GM12878 (cell line): ENCODE data around the gene FRAS1. TPM values are rescaled to one million over a fixed set of nuclear protein-coding genes. Genes with fewer than 3 reads are reported as not detected.

Experiments used
- BHLHE40 ChIP-seq, 2 experiments: fragments of 450-650 bp in 1 of 2; IDR thresholded peaks; 2 replicates each; pipeline ENCODE4 v1.6.1; 2011 to 2017; ENCODE audit warnings: low read depth in 2 of 2, borderline replicate concordance in 1 of 2, improper control_type of control experiment in 1 of 2, low read length in 1 of 2, mild to moderate bottlenecking in 1 of 2
- CBFB ChIP-seq: IDR thresholded peaks from 2 replicates; pipeline ENCODE4 v1.6.1; 2016; ENCODE audit warnings: antibody characterized with exemption, low read depth
- CREB1 ChIP-seq: IDR thresholded peaks from 2 replicates; pipeline ENCODE4 v1.6.1; 2012; ENCODE audit warnings: low read depth, mild to moderate bottlenecking, inconsistent platforms
- CREM ChIP-seq: IDR thresholded peaks from 2 replicates; pipeline ENCODE4 v1.6.1; 2014; ENCODE audit warnings: antibody characterized with exemption, low read depth
- DPF2 ChIP-seq: fragments of 450-650 bp; IDR thresholded peaks from 2 replicates; pipeline ENCODE4 v1.6.1; 2017; ENCODE audit warnings: mild to moderate bottlenecking
- EGR1 ChIP-seq, 2 experiments: IDR thresholded peaks; 1 replicate in 1 of 2; 2 replicates in 1 of 2; pipeline ENCODE4 v1.6.1; 2011 to 2012; ENCODE audit warnings: low read depth in 2 of 2, low read length in 2 of 2, borderline replicate concordance in 1 of 2, mild to moderate bottlenecking in 1 of 2, moderate library complexity in 1 of 2
- EP300 ChIP-seq, 2 experiments: fragments of 150-350 bp in 1 of 2; IDR thresholded peaks; 2 replicates each; pipeline ENCODE4 v1.6.1; 2011 to 2012; ENCODE audit warnings: low read depth in 2 of 2, low read length in 2 of 2, borderline replicate concordance in 1 of 2, improper control_type of control experiment in 1 of 2, inconsistent platforms in 1 of 2; ENCODE audit not compliant: control insufficient read depth in 1 of 2
- FOS ChIP-seq: IDR thresholded peaks from 3 replicates; pipeline ENCODE4 v1.6.1; 2011; ENCODE audit warnings: borderline replicate concordance; ENCODE audit not compliant: insufficient read length; ENCODE audit errors: extremely low read depth
- GATAD2B ChIP-seq: fragments of 450-650 bp; conservative IDR thresholded peaks from 2 replicates; pipeline ENCODE4 v1.6.1; 2017; ENCODE audit warnings: low read depth, mild to moderate bottlenecking, moderate library complexity
- HDGF ChIP-seq: fragments of 450-650 bp; IDR thresholded peaks from 2 replicates; pipeline ENCODE4 v1.6.1; 2016; ENCODE audit warnings: antibody characterized with exemption
- IKZF1 ChIP-seq: fragments of 450-650 bp; conservative IDR thresholded peaks from 2 replicates; pipeline ENCODE4 v1.6.1; 2017; ENCODE audit warnings: antibody characterized with exemption, mild to moderate bottlenecking
- KAT2A ChIP-seq: conservative IDR thresholded peaks from 2 replicates; pipeline ENCODE4 v1.6.1; 2011; ENCODE audit warnings: low read depth, low read length; ENCODE audit not compliant: control insufficient read depth
- MEF2B ChIP-seq: fragments of 450-650 bp; IDR thresholded peaks from 2 replicates; pipeline ENCODE4 v1.6.1; 2018; ENCODE audit warnings: mild to moderate bottlenecking, moderate library complexity; ENCODE audit not compliant: partially characterized antibody, poor library complexity, severe bottlenecking
- MTA3 ChIP-seq: IDR thresholded peaks from 2 replicates; pipeline ENCODE4 v1.6.1; 2012; ENCODE audit warnings: low read length, inconsistent platforms, borderline replicate concordance
- MXI1 ChIP-seq: fragments of 150-350 bp; IDR thresholded peaks from 2 replicates; pipeline ENCODE4 v1.6.1; 2011; ENCODE audit warnings: low read depth, mild to moderate bottlenecking, inconsistent platforms, low read length, improper control_type of control experiment
- MYC ChIP-seq: IDR thresholded peaks from 2 replicates; pipeline ENCODE4 v1.6.1; 2011; ENCODE audit warnings: mild to moderate bottlenecking, low read length, moderate library complexity, inconsistent platforms; ENCODE audit not compliant: insufficient read depth, insufficient replicate concordance, insufficient read length, severe bottlenecking
- PAX8 ChIP-seq: fragments of 450-650 bp; IDR thresholded peaks from 2 replicates; pipeline ENCODE4 v1.6.1; 2017; ENCODE audit warnings: mild to moderate bottlenecking, moderate library complexity
- PKNOX1 ChIP-seq: fragments of 450-650 bp; IDR thresholded peaks from 2 replicates; pipeline ENCODE4 v1.6.1; 2016; ENCODE audit warnings: mild to moderate bottlenecking
- SIX5 ChIP-seq: IDR thresholded peaks from 2 replicates; pipeline ENCODE4 v1.6.1; 2011; ENCODE audit warnings: mild to moderate bottlenecking, low read depth, low read length, moderate library complexity; ENCODE audit not compliant: severe bottlenecking
- SMAD5 ChIP-seq: IDR thresholded peaks from 2 replicates; pipeline ENCODE4 v1.6.1; 2016; ENCODE audit warnings: antibody characterized with exemption, low read depth
- TBL1XR1 ChIP-seq: IDR thresholded peaks from 2 replicates; pipeline ENCODE4 v1.6.1; 2012; ENCODE audit warnings: low read depth, low read length, improper control_type of control experiment
- USF2 ChIP-seq: IDR thresholded peaks from 2 replicates; pipeline ENCODE4 v1.6.1; 2011; ENCODE audit warnings: low read depth, low read length, improper control_type of control experiment, borderline replicate concordance
- YY1 ChIP-seq: IDR thresholded peaks from 2 replicates; pipeline ENCODE4 v1.6.1; 2011; ENCODE audit warnings: low read depth, mild to moderate bottlenecking, low read length
- ZNF207 ChIP-seq: fragments of 450-650 bp; IDR thresholded peaks from 2 replicates; pipeline ENCODE4 v1.6.1; 2014; ENCODE audit warnings: antibody characterized with exemption, mild to moderate bottlenecking, borderline replicate concordance
- ZNF217 ChIP-seq: fragments of 450-650 bp; IDR thresholded peaks from 2 replicates; pipeline ENCODE4 v1.6.1; 2017; ENCODE audit warnings: antibody characterized with exemption, mild to moderate bottlenecking
- ZNF24 ChIP-seq: fragments of 450-650 bp; IDR thresholded peaks from 2 replicates; pipeline ENCODE4 v1.6.1; 2017; ENCODE audit warnings: antibody characterized with exemption, mild to moderate bottlenecking
- polyA plus RNA-seq, 11 experiments: library from polyadenylated mRNA; depleted of rRNA in 4 of 11; unstranded in 6 of 11; stranded (reverse) in 5 of 11; fragments of >200 nt; fragmentation: Nextera tagmentation in 4 of 11; fragmentation: Illumina TruSeq in 1 of 11; extraction: Ambion mirVana in 4 of 11; extraction: Trizol in 1 of 11; gene quantifications; 1 replicate in 1 of 11; 2 replicates in 10 of 11; pipeline versions ENCODE4 v1.2.1 to v1.2.3, GENCODE V29; 2011 to 2016; ENCODE audit warnings: inconsistent platforms in 2 of 11, missing spikeins in 2 of 11, low read depth in 1 of 11
- total RNA-seq, 4 experiments: library from RNA; depleted of rRNA in 3 of 4; stranded (reverse); fragments of >200 nt in 3 of 4; fragmentation: Illumina TruSeq in 1 of 4; extraction: Trizol in 1 of 4; gene quantifications; 2 replicates each; pipeline versions ENCODE4 v1.2.1 to v1.2.3, GENCODE V29; 2013 to 2021
- TF ChIP-seq, protein P1 (sequence below): IDR thresholded peaks from 2 replicates; pipeline ENCODE4 v1.6.1; 2012; ENCODE audit warnings: low read depth, low read length, improper control_type of control experiment
- TF ChIP-seq, protein P2 (sequence below): fragments of 450-650 bp; IDR thresholded peaks from 2 replicates; pipeline ENCODE4 v1.6.1; 2017; ENCODE audit warnings: borderline replicate concordance

The FRAS1 gene
- total and polyA plus RNA-seq, 10 of the 15 experiments (the other 5 are each of a cell fraction or from before 2014, with no cell fraction given) = 0.08 to 11.7 (median 0.20) TPM

DNA sequence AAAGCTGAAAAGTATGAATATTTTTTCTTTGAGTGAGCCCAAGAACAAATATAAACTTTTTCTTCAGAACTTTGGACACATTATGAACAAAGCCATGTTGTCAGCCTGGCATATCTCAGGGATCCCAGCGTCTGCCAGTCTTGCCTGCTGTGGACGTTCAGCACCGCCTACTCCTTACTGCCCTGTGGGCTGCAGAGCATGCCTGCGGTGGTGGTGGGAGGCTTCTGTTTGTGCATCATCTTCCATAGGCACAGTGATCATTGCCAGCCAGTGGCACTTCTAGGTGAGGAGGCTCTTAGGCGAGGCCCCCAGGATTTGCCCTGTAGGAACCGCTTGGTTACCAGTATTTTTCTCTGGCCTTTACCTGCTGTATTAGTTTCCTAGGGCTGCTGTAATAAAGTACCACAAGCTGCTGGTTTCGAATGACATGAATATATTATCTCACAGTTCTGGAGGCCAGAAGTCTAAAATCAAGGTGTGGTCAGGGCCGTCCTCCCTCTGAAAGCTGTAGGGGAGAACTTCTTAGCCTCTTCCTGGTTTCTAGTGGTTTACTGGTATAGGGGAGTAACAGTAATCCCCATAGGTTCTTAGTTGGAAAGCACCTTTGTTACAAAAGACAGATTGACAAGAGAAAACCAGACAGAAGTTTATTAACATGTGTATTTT is 509.8 kb downstream of the FRAS1 start (continued):
- TF ChIP-seq, protein P1, sequence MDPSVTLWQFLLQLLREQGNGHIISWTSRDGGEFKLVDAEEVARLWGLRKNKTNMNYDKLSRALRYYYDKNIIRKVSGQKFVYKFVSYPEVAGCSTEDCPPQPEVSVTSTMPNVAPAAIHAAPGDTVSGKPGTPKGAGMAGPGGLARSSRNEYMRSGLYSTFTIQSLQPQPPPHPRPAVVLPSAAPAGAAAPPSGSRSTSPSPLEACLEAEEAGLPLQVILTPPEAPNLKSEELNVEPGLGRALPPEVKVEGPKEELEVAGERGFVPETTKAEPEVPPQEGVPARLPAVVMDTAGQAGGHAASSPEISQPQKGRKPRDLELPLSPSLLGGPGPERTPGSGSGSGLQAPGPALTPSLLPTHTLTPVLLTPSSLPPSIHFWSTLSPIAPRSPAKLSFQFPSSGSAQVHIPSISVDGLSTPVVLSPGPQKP = no peak
- TF ChIP-seq HDGF = no peak
- TF ChIP-seq USF2 = no peak
- no peak for TF ChIP-seq SMAD5
- no peak for TF ChIP-seq MYC
- TF ChIP-seq, protein P2, sequence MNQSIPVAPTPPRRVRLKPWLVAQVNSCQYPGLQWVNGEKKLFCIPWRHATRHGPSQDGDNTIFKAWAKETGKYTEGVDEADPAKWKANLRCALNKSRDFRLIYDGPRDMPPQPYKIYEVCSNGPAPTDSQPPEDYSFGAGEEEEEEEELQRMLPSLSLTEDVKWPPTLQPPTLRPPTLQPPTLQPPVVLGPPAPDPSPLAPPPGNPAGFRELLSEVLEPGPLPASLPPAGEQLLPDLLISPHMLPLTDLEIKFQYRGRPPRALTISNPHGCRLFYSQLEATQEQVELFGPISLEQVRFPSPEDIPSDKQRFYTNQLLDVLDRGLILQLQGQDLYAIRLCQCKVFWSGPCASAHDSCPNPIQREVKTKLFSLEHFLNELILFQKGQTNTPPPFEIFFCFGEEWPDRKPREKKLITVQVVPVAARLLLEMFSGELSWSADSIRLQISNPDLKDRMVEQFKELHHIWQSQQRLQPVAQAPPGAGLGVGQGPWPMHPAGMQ = no peak
- TF ChIP-seq ZNF24 = no peak
- TF ChIP-seq PKNOX1 = no peak
- TF ChIP-seq PAX8 = no peak
- peak; percentile 34 for TF ChIP-seq MEF2B
- TF ChIP-seq ZNF217 = no peak
- TF ChIP-seq CREM = no peak
- TF ChIP-seq KAT2A = no peak
- 0 out of 4 replicates have a peak, but pooled peaks of 1 of the 2 experiments have one; percentile 15 for TF ChIP-seq BHLHE40 (IDR thresholded peaks at IDR 0.05; ENCODE audit: borderline replicate concordance in 1 of 2, low read depth in 2 of 2, low read length in 1 of 2)
- TF ChIP-seq TBL1XR1 = no peak
- TF ChIP-seq DPF2 = peak; percentile 72
- no peak for TF ChIP-seq MTA3
- TF ChIP-seq MXI1 = no peak
- no peak for TF ChIP-seq ZNF207
- TF ChIP-seq GATAD2B = peak; percentile 48; the same call in 1 of the 2 replicates
- no peak for TF ChIP-seq CBFB
- TF ChIP-seq SIX5 = no peak
- no peak for TF ChIP-seq EGR1 (IDR thresholded peaks at IDR 0.05; ENCODE audit: borderline replicate concordance in 1 of 2, low read depth in 2 of 2, low read length in 2 of 2)
- peak; percentile 74 for TF ChIP-seq IKZF1
- peak; percentile 38 to 72; a peak in 3 of 4 replicates for TF ChIP-seq EP300 (IDR thresholded peaks at IDR 0.05; ENCODE audit: borderline replicate concordance in 1 of 2, control insufficient read depth in 1 of 2, low read depth in 2 of 2, low read length in 2 of 2)
- no peak for TF ChIP-seq YY1
- TF ChIP-seq CREB1 = no peak
- TF ChIP-seq FOS = no peak
